Subcutaneous preadipocyte (primary cell): ENCODE data around the gene CMA1. TPM values are rescaled to one million over a fixed set of nuclear protein-coding genes. Genes with fewer than 3 reads are reported as not detected.

ENCODE experiments used
- total RNA-seq: library from RNA; depleted of rRNA; stranded (reverse); fragments of >200 nt; gene quantifications from 2 replicates; pipeline ENCODE4 v1.2.3, GENCODE V29; 2012

Gene CMA1, protein sequence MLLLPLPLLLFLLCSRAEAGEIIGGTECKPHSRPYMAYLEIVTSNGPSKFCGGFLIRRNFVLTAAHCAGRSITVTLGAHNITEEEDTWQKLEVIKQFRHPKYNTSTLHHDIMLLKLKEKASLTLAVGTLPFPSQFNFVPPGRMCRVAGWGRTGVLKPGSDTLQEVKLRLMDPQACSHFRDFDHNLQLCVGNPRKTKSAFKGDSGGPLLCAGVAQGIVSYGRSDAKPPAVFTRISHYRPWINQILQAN
- not detected in 2 replicates for total RNA-seq

DNA sequence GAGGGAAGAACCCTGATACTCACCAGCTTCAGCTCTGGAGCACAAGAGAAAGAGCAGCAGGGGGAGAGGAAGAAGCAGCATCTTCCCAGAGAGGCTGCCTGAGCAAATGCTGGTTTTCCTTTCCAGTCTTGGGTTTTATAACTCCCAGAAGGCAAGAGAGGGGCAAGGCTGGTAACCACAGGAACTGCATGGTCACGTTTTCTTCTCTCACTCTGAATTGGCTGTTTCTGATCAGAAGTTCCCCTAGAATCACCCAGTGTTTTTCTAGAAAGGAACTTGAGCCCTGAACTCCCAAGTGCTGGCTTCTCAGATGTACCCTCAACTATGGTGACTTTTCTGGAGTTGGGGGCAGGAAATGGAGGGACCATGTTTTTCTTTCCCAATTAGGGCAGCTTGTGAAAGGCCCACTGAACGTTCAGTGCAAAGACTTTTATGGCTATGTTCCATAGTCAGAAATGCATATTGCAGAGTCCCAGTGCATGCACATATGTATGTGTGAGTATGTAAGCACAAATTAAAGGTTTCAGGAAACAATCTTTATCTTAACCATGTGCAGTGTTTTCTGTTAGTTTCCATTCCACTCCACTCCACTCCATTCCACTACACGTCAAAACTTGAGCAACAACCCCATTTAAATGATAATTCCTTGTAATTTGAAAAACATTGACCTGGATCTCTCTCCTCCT lies at the start of gene CMA1:
Gene CMA1 (minus strand): TSS at position 111 of the 686 bp plus-strand sequence. CDS start 30 bp downstream, at position 81.

Other genes with a start within 250 kb of the CMA1 start
- 0.78 and 1.1 TPM in 2 replicates for gene TGM1, start 245.1 kb downstream of the CMA1 start, total RNA-seq
- gene RABGGTA, start 236.7 kb downstream of the CMA1 start, total RNA-seq, result 22.4 and 30.1 TPM in 2 replicates
- 10.0 and 16.2 TPM in 2 replicates for gene DHRS1, start 208.5 kb downstream of the CMA1 start, total RNA-seq
- 19.1 and 27.2 TPM in 2 replicates for gene NOP9, start 208.4 kb downstream of the CMA1 start, total RNA-seq
- gene CIDEB, start 200.3 kb downstream of the CMA1 start, total RNA-seq, result 1.2 and 2.2 TPM in 2 replicates
- 5.3 and 5.5 TPM in 2 replicates for gene LTB4R2, start 198.1 kb downstream of the CMA1 start, total RNA-seq
- 1.4 and 2.2 TPM in 2 replicates for gene LTB4R, start 196.8 kb downstream of the CMA1 start, total RNA-seq
- 3.7 and 11.5 TPM in 2 replicates for gene ADCY4, start 173.2 kb downstream of the CMA1 start, total RNA-seq
- 3.7 TPM in 2 replicates for gene RIPK3, start 168.3 kb downstream of the CMA1 start, total RNA-seq
- 53.3 and 54.0 TPM in 2 replicates for gene NFATC4, start 140.1 kb downstream of the CMA1 start, total RNA-seq
- gene NYNRIN, start 109.3 kb downstream of the CMA1 start, total RNA-seq, result 3.9 and 4.8 TPM in 2 replicates
- gene CBLN3, start 78.6 kb downstream of the CMA1 start, total RNA-seq, result 1.4 and 4.4 TPM in 2 replicates
- gene KHNYN, start 78.3 kb downstream of the CMA1 start, total RNA-seq, result 36.4 and 44.2 TPM in 2 replicates
- 9.6 and 12.9 TPM in 2 replicates for gene SDR39U1, start 65.5 kb downstream of the CMA1 start, total RNA-seq
- not detected in 2 replicates for gene CTSG, start 68.0 kb upstream of the CMA1 start, total RNA-seq
- gene GZMH, start 101.4 kb upstream of the CMA1 start, total RNA-seq, result not detected in 2 replicates
- gene GZMB, start 125.9 kb upstream of the CMA1 start, total RNA-seq, result not detected in 2 replicates